MM.1S (cell line): ENCODE results near the gene TPCN1.

ENCODE experiments used
- DNase-seq: peaks from one replicate; pipeline ENCODE4 v3.0.0-alpha.2; 2015
- H2AFZ ChIP-seq: fragments of 300-600 bp; sonication (generic); 2 replicates; pipeline ENCODE4 v1.6.0; 2016; ENCODE audit warnings: antibody characterized with exemption, low read length
- H3F3A ChIP-seq: fragments of 300-600 bp; sonication (generic); 2 replicates; pipeline ENCODE4 v1.6.1; 2016; ENCODE audit warnings: mild to moderate bottlenecking, antibody characterized with exemption, low read length, moderate library complexity, mixed read lengths; ENCODE audit not compliant: insufficient read depth
- H3K27ac ChIP-seq: fragments of 300-600 bp; sonication (generic); 2 replicates; pipeline ENCODE4 v1.5.1; 2016; ENCODE audit warnings: mild to moderate bottlenecking, low read length
- H3K27me3 ChIP-seq: fragments of 300-600 bp; sonication (generic); replicated peaks from 2 replicates; pipeline ENCODE4 v1.6.0; 2016; ENCODE audit warnings: low read length; ENCODE audit not compliant: insufficient read depth
- H3K36me3 ChIP-seq: fragments of 300-600 bp; sonication (generic); replicated peaks from 2 replicates; pipeline ENCODE4 v1.6.1; 2016; ENCODE audit warnings: mild to moderate bottlenecking, low read length, mixed read lengths; ENCODE audit not compliant: insufficient read depth
- H3K4me1 ChIP-seq: fragments of 300-600 bp; sonication (generic); 2 replicates; pipeline ENCODE4 v1.6.1; 2016; ENCODE audit warnings: low read length, mixed read lengths
- H3K4me2 ChIP-seq: fragments of 300-600 bp; sonication (generic); 2 replicates; pipeline ENCODE4 v1.6.0; 2016; ENCODE audit warnings: low read depth, low read length
- H3K4me3 ChIP-seq: fragments of 300-600 bp; sonication (generic); 2 replicates; pipeline ENCODE4 v1.5.1; 2016; ENCODE audit warnings: low read length, mixed read lengths
- H3K79me2 ChIP-seq: fragments of 300-600 bp; sonication (generic); 2 replicates; pipeline ENCODE4 v1.6.1; 2016; ENCODE audit warnings: mixed run types, low read length, mixed read lengths
- H3K9ac ChIP-seq: fragments of 300-600 bp; sonication (generic); 2 replicates; pipeline ENCODE4 v1.6.1; 2016; ENCODE audit warnings: low read length, mixed read lengths
- H3K9me2 ChIP-seq: fragments of 300-600 bp; sonication (generic); replicated peaks from 2 replicates; pipeline ENCODE4 v1.6.1; 2016; ENCODE audit warnings: mild to moderate bottlenecking, low read length, mixed read lengths; ENCODE audit not compliant: insufficient read depth
- H3K9me3 ChIP-seq: fragments of 300-600 bp; sonication (generic); replicated peaks from 2 replicates; pipeline ENCODE4 v1.6.1; 2016; ENCODE audit warnings: mild to moderate bottlenecking, low read length, mixed read lengths; ENCODE audit not compliant: insufficient read depth
- H4K20me1 ChIP-seq: fragments of 300-600 bp; sonication (generic); 2 replicates; pipeline ENCODE4 v1.6.1; 2016; ENCODE audit warnings: mild to moderate bottlenecking, low read length, moderate library complexity, mixed read lengths; ENCODE audit not compliant: insufficient read depth
- EZH2 ChIP-seq: fragments of 300-600 bp; sonication (generic); optimal IDR thresholded peaks from 2 replicates; pipeline ENCODE3; 2017; ENCODE audit warnings: low read depth, mild to moderate bottlenecking, antibody characterized with exemption, low read length, mixed read lengths
- EZH2phosphoT487 ChIP-seq: fragments of 300-600 bp; sonication (generic); IDR thresholded peaks from 2 replicates; pipeline ENCODE4 v1.6.1; 2018; ENCODE audit warnings: antibody characterized with exemption, low read length
- TF ChIP-seq, protein P1 (sequence below): fragments of 300-600 bp; sonication (generic); IDR thresholded peaks from 2 replicates; pipeline ENCODE4 v1.5.1; 2016; ENCODE audit warnings: antibody characterized with exemption, low read length, mixed read lengths

Gene TPCN1

GRCh38 chr12:113237748-113238147 lies 16.5 kb downstream of the TPCN1 start:
- H3K4me2 ChIP-seq = no peak overlapping the region
- no peaks in the 10 kb centered on the region for H3K9me2 ChIP-seq
- no peak overlapping the region for H3K4me3 ChIP-seq
- TF ChIP-seq EZH2phosphoT487 (no peak), EZH2 (no peak)
- TF ChIP-seq, protein P1, sequence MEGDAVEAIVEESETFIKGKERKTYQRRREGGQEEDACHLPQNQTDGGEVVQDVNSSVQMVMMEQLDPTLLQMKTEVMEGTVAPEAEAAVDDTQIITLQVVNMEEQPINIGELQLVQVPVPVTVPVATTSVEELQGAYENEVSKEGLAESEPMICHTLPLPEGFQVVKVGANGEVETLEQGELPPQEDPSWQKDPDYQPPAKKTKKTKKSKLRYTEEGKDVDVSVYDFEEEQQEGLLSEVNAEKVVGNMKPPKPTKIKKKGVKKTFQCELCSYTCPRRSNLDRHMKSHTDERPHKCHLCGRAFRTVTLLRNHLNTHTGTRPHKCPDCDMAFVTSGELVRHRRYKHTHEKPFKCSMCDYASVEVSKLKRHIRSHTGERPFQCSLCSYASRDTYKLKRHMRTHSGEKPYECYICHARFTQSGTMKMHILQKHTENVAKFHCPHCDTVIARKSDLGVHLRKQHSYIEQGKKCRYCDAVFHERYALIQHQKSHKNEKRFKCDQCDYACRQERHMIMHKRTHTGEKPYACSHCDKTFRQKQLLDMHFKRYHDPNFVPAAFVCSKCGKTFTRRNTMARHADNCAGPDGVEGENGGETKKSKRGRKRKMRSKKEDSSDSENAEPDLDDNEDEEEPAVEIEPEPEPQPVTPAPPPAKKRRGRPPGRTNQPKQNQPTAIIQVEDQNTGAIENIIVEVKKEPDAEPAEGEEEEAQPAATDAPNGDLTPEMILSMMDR = no peak
- no peak for DNase-seq
- no peaks in the 10 kb centered on the region for H3K9me3 ChIP-seq
- no peaks in the 10 kb centered on the region for H3K4me1 ChIP-seq
- no peaks in the 10 kb centered on the region for H4K20me1 ChIP-seq
- no peaks in the 10 kb centered on the region for H3K27me3 ChIP-seq
- H3F3A ChIP-seq = no peaks in the 10 kb centered on the region
- H3K9ac ChIP-seq = no peak overlapping the region
- no peaks in the 10 kb centered on the region for H3K79me2 ChIP-seq
- no peaks in the 10 kb centered on the region for H3K36me3 ChIP-seq
- no peak overlapping the region for H2AFZ ChIP-seq
- H3K27ac ChIP-seq = no peak overlapping the region

DNA sequence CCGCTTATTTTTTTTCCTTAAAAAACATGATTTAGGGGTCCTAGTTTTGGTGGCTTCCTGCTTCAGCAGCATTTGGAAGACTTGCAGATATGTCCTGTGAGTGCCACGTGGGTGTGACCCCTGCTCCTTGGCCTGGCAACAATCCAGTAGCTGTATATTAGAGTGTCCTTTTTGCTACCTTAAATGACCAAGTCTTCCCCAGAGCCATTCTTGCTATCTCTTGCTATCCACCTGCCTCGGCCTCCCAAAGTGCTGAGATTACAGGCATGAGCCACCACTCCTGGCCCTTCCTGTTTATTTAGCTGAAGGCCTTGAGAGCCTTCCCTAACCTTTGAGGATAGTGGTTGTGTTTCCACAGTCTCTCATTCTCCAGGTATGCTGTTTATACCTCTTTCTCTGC lies 17.0 kb downstream of the TPCN1 start:
- Histone ChIP-seq H3K4me3 (no peak overlapping the region), H3K79me2 (no peaks in the 10 kb centered on the region), H3K9me3 (no peaks in the 10 kb centered on the region), H3K4me2 (no peak overlapping the region), H3K36me3 (no peaks in the 10 kb centered on the region), H2AFZ (no peak overlapping the region), H3K9me2 (no peaks in the 10 kb centered on the region), H3F3A (no peaks in the 10 kb centered on the region), H3K27me3 (no peaks in the 10 kb centered on the region), H4K20me1 (no peaks in the 10 kb centered on the region), H3K9ac (no peak overlapping the region), H3K27ac (no peak overlapping the region), H3K4me1 (no peaks in the 10 kb centered on the region)
- TF ChIP-seq EZH2 (no peak), EZH2phosphoT487 (no peak)
- TF ChIP-seq, protein P1 = no peak
- DNase-seq = no peak

GRCh38 chr12:113239288-113239771 lies 18.1 kb downstream of the TPCN1 start:
- Histone ChIP-seq H3K9me2 (no peaks in the 10 kb centered on the region), H3K9ac (no peak overlapping the region), H3K9me3 (no peaks in the 10 kb centered on the region), H2AFZ (no peak overlapping the region), H3K36me3 (no peaks in the 10 kb centered on the region), H4K20me1 (no peaks in the 10 kb centered on the region), H3K27ac (no peak overlapping the region), H3K4me1 (no peaks in the 10 kb centered on the region), H3F3A (no peaks in the 10 kb centered on the region), H3K79me2 (no peaks in the 10 kb centered on the region), H3K4me2 (no peak overlapping the region), H3K4me3 (no peak overlapping the region), H3K27me3 (no peaks in the 10 kb centered on the region)
- no peak for TF ChIP-seq EZH2
- TF ChIP-seq, protein P1 = no peak
- no peak for TF ChIP-seq EZH2phosphoT487
- DNase-seq = no peak
